BE2C (cell line): ENCODE data around the gene SPATA4.

Experiments used
- DNase-seq: peaks from one replicate; pipeline ENCODE4 v3.0.0-alpha.2; 2020
- H3K27me3 ChIP-seq: fragments of 250-450 bp; sonication (Bioruptor Pico); 2 replicates; pipeline ENCODE4 v1.5.1; 2020; ENCODE audit warnings: mild to moderate bottlenecking
- H3K36me3 ChIP-seq: fragments of 250-450 bp; sonication (Bioruptor Pico); 2 replicates; pipeline ENCODE4 v1.5.1; 2020; ENCODE audit warnings: mild to moderate bottlenecking
- H3K4me1 ChIP-seq: fragments of 250-450 bp; sonication (Bioruptor Pico); 2 replicates; pipeline ENCODE4 v1.5.1; 2020
- H3K4me3 ChIP-seq: 2 replicates; pipeline ENCODE4 v1.5.1; 2011; ENCODE audit warnings: low read depth, low read length
- H3K9me3 ChIP-seq: fragments of 250-450 bp; sonication (Bioruptor Pico); 2 replicates; pipeline ENCODE4 v1.5.1; 2020
- TF ChIP-seq, protein P1 (sequence below): IDR thresholded peaks from 2 replicates; pipeline ENCODE4 v1.5.1; 2012; ENCODE audit warnings: mild to moderate bottlenecking, low read depth, low read length

The SPATA4 gene

DNA sequence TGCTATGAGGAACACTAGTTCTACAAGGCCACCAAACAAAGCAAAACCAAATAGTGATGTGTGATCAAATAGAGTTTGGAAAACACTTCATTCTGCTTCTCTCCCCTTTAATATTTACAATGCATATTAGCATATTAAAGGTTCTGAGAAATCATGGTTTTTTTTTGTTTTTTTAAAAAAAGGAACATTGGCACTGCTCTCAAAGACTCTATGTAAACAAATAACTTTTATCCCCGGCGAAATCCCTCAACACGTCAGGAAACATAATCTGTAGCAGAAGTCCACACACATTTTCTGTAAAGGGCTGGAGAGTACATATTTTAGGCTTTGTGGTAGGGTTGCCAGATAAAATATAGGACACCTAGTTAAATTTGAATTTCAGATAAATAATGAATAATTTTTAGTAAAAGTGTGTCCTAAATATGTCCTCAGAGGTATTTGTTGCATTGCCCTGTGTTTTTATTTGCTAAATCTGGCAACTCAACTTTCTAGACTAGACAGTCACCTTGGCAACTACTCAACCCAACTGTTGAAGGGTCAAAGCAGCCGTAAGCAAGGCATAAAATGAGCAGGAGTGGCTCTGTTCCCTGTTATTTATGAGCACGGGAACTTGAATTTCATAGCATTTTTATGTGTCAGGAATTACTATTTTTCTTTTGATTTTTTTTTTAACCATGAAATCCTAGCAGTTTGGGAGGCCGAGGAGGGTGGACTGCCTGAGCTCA, 8.6 kb downstream of the SPATA4 start:
- Histone ChIP-seq H3K9me3 (no peaks in the 10 kb centered on the region), H3K36me3 (no peaks in the 10 kb centered on the region), H3K4me1 (peaks cover 7% of the 10 kb centered on the region), H3K27me3 (no peaks in the 10 kb centered on the region), H3K4me3 (no peak overlapping the region)
- TF ChIP-seq, protein P1, sequence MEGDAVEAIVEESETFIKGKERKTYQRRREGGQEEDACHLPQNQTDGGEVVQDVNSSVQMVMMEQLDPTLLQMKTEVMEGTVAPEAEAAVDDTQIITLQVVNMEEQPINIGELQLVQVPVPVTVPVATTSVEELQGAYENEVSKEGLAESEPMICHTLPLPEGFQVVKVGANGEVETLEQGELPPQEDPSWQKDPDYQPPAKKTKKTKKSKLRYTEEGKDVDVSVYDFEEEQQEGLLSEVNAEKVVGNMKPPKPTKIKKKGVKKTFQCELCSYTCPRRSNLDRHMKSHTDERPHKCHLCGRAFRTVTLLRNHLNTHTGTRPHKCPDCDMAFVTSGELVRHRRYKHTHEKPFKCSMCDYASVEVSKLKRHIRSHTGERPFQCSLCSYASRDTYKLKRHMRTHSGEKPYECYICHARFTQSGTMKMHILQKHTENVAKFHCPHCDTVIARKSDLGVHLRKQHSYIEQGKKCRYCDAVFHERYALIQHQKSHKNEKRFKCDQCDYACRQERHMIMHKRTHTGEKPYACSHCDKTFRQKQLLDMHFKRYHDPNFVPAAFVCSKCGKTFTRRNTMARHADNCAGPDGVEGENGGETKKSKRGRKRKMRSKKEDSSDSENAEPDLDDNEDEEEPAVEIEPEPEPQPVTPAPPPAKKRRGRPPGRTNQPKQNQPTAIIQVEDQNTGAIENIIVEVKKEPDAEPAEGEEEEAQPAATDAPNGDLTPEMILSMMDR = no peak
- DNase-seq = no peak

DNA sequence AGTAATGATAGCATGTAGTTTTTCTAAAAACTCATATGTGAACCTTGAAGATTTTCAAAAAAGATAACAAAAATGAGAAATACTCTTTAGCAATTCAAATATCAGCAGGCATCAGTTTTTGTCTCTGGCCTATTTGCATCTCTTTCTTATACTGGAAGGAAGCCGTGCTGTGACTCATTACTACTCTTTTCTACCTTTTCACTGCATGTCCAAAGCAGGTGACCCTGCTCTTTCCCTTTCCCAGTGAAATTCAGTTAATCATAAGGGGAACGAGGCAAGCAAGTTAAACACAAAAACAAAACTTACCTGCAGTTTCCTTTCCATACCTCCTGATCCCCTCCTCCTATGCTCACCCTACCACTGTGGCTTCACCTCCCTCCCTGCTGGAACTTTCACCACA, 9.3 kb downstream of the SPATA4 start:
- Histone ChIP-seq H3K36me3 (no peaks in the 10 kb centered on the region), H3K4me3 (no peak overlapping the region), H3K9me3 (no peaks in the 10 kb centered on the region), H3K27me3 (no peaks in the 10 kb centered on the region), H3K4me1 (peaks cover 7% of the 10 kb centered on the region)
- DNase-seq = no peak
- TF ChIP-seq, protein P1 = no peak

DNA sequence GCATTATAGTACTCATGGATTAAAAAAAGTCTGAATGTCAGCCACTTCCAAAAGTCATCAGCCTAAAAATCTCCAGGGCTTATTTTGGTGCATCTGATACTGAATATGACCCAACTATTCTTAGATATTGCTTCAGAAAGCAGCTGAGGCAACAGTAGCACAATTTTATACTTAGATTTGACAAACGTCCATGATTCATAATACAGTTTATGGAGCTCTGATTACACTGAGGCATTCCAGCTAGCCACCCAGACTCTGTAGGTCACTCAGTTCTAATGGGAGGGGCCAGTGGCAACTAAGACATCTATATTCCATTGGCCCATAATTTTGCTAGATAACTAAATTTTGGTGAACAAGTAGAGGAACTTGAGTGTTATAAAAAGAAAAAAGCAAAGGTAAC, 10.3 kb downstream of the SPATA4 start:
- H3K36me3 ChIP-seq = no peaks in the 10 kb centered on the region
- no peaks in the 10 kb centered on the region for H3K9me3 ChIP-seq
- H3K4me3 ChIP-seq = no peak overlapping the region
- TF ChIP-seq, protein P1 = no peak
- no peak for DNase-seq
- no peaks in the 10 kb centered on the region for H3K27me3 ChIP-seq
- H3K4me1 ChIP-seq = peaks cover 6% of the 10 kb centered on the region; the same call in 1 of the 2 replicates

DNA sequence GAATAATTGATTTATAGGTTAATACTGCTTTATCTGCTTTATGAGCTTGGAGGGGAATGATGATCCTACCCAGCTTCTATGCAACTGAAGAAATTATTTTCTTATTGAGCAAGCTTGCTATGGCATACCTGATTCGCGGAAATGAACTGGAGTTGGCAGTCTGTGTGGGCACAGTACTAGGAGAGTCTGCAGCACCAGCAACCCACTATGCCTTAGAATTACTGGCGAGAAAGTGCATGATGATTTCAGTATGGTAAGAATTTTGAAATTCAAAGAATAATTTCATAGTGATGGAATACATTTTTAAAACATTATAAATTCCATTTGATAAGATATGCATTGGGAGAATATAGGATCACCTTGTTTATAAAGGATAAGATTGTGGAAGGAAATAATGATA, 32.3 kb downstream of the SPATA4 start:
- Histone ChIP-seq H3K4me3 (no peak overlapping the region), H3K36me3 (peaks cover 5% of the 10 kb centered on the region; the same call in 1 of the 2 replicates), H3K27me3 (no peaks in the 10 kb centered on the region), H3K9me3 (no peaks in the 10 kb centered on the region), H3K4me1 (no peaks in the 10 kb centered on the region)
- DNase-seq = no peak
- TF ChIP-seq, protein P1 = no peak

DNA sequence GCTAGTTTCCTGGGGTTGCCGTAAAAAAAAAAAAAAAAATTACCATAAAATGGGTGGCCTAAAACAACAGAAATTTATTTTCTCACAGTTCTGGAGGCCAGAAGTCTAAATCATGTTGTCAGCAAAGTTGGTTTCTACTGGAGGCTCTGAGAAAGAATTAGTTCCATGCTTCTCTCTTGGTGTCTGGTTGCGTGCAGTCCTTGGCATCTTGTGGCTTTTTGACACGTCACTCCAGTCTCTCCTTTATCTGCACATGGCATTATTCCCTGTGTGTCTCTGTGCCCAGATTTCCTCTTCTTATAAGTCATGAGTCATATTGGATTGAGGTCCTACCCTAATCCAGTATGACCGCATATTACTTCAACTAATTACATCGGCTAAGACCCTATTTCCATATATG, 38.7 kb downstream of the SPATA4 start:
- Histone ChIP-seq H3K4me1 (peaks cover 5% of the 10 kb centered on the region; the same call in 1 of the 2 replicates), H3K4me3 (no peak overlapping the region), H3K27me3 (no peaks in the 10 kb centered on the region), H3K36me3 (peaks cover 8% of the 10 kb centered on the region; the same call in 1 of the 2 replicates), H3K9me3 (no peaks in the 10 kb centered on the region)
- no peak for DNase-seq
- TF ChIP-seq, protein P1 = no peak

DNA sequence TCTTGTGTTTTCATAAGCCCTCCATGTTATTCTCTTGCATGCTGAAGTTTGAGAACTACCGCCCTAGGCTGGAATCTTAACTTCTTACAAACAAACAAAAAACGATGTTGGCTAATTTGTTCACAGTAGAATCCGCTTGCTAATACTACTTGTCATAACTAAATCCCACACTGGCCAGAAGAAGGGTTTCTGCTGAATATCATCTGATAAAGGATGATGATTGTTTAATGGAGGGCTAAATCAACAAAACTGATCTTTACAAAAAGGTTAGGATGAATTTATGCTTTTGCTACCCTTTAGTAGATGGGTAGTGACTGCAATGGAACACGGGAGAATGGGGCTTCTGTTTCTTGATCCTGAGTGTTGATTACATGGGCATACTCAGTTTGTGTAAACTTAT, 42.3 kb downstream of the SPATA4 start:
- Histone ChIP-seq H3K9me3 (no peaks in the 10 kb centered on the region), H3K36me3 (0 out of 2 replicates have a peak, but pooled peaks cover 3% of the 10 kb centered on the region), H3K4me3 (no peak overlapping the region), H3K27me3 (no peaks in the 10 kb centered on the region), H3K4me1 (peaks cover 9% of the 10 kb centered on the region; the same call in 1 of the 2 replicates)
- no peak for DNase-seq
- TF ChIP-seq, protein P1 = no peak
